GM23248 (cell line): Measurements from ENCODE around the gene NAIP.
"Not testable (repeated sequence)": the region's sequence is repeated elsewhere in the genome, so short reads cannot be mapped to it uniquely, and the experiment has no call there.

ENCODE experiments used
- EZH2 ChIP-seq: fragments of 200-600 bp; sonication (generic); IDR thresholded peaks from 2 replicates; pipeline ENCODE4 v1.6.1; 2018; ENCODE audit warnings: antibody characterized with exemption, mild to moderate bottlenecking; ENCODE audit not compliant: insufficient read depth, poor library complexity, severe bottlenecking
- EZH2phosphoT487 ChIP-seq: fragments of 200-600 bp; sonication (generic); IDR thresholded peaks from 2 replicates; pipeline ENCODE4 v1.6.1; 2018; ENCODE audit warnings: antibody characterized with exemption, moderate library complexity, mild to moderate bottlenecking, low read depth; ENCODE audit not compliant: insufficient read depth

- TF ChIP-seq EZH2phosphoT487, EZH2: not testable (repeated sequence)
These were observed 72.1 kb downstream of the NAIP start for GRCh38 chr5:70953068-70953467.
